Measurements from ENCODE around the gene ZNF223.

ZNF223 gene

GRCh38 chr19:44112802-44113137 lies 60.9 kb downstream of the ZNF223 start:
- H3K4me1 Mint-ChIP-seq, result peaks cover 15% of the 10 kb centered on the region
- peaks cover 28 to 29% of the 10 kb centered on the region in 2 donors for H3K9me3 Mint-ChIP-seq
- no peaks in the 10 kb centered on the region for H3K27me3 Mint-ChIP-seq
- DNase-seq (no peak), ATAC-seq (no peak)
- H3K27ac Mint-ChIP-seq, result peak overlapping the region in 1 of 2 donors; percentile 95
- peak overlapping the region; percentile 95 to 97 for H3K4me3 Mint-ChIP-seq

GRCh38 chr19:44113138-44113783 lies 61.4 kb downstream of the ZNF223 start, which contains the start of gene ZNF225:
Gene ZNF225, plus strand, starts transcription at chr19:44113399. Its CDS starts 2,429 bp downstream, at chr19:44115828.
- H3K4me1 Mint-ChIP-seq, result peaks cover 15% of the 10 kb centered on the region
- H3K27me3 Mint-ChIP-seq, result no peaks in the 10 kb centered on the region
- peak within 1 kb of the TSS; percentile 95 to 97 for H3K4me3 Mint-ChIP-seq
- peak within 1 kb of the TSS; percentile 88 to 95 for H3K27ac Mint-ChIP-seq
- ATAC-seq (peak; percentile 92), DNase-seq (peak; percentile 74 to 86)
- H3K9me3 Mint-ChIP-seq, result peaks cover 23 to 24% of the 10 kb centered on the region in 2 donors

DNA sequence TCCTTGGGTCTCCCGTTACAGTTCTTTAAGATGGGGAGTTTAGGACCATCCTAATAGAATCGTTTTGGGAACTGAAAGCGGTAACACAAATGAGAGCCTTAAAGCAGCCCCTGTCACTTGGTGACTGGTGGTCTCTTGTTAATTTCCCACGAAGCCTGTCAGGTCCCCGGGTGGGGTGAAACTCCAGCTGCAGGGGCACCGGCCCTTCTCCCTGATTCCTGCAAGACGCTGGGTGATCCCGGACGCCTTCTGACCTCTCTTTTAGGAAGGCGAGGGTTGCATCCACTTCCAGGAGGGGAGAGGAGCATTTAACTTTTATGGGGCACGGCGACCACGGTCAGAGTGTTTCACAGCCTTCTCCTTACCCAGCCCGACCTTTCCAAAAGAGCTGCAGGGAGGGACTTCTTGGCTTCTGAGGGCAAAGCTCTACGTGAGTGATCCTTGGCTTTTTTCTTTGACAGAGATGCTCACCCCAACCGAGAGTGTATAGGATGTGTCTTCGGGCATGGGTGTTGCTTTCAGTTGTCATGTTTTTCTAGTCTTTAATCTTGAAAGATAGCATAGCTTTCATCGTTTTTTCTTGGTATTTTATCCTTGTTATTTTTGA lies 62.1 kb downstream of the ZNF223 start:
- no peak for DNase-seq
- peak overlapping the region; percentile 88 to 95 for H3K27ac Mint-ChIP-seq

More for the DNA sequence above, 62.1 kb downstream of the ZNF223 start:
- peaks cover 19 to 23% of the 10 kb centered on the region in 2 donors for H3K9me3 Mint-ChIP-seq
- no peaks in the 10 kb centered on the region for H3K27me3 Mint-ChIP-seq
- ATAC-seq, result no peak
- H3K4me1 Mint-ChIP-seq, result peaks cover 15% of the 10 kb centered on the region
- peak overlapping the region; percentile 95 to 97 for H3K4me3 Mint-ChIP-seq

All from stimulated activated naive CD8-positive, alpha-beta T cell treated with anti-CD3 and anti-CD28 coated beads, Interleukin-15, amount 100 ng/mL, for 72 hours (primary cell).